Measurements from ENCODE around the gene RMDN2.

DNA sequence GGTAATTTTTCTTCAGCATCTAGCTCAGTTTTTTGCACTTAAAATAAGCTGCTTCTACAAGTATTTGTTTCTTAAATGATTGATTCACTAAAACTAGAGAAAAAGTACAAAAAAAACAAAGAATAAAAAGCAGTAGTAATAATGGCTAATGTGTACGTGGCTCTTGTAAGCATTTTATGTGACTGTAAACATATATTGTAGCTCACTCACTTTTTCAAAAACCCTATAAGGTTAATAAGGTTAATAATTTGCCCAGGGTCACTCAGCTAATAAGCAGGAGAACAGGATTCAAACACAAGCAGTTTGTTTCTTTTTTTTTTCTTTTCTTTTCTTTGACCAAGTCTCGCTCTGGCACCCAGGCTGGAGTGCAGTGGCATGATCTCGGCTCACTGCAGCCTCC, 67.5 kb downstream of the RMDN2 start:
- TF ChIP-seq, protein P1, sequence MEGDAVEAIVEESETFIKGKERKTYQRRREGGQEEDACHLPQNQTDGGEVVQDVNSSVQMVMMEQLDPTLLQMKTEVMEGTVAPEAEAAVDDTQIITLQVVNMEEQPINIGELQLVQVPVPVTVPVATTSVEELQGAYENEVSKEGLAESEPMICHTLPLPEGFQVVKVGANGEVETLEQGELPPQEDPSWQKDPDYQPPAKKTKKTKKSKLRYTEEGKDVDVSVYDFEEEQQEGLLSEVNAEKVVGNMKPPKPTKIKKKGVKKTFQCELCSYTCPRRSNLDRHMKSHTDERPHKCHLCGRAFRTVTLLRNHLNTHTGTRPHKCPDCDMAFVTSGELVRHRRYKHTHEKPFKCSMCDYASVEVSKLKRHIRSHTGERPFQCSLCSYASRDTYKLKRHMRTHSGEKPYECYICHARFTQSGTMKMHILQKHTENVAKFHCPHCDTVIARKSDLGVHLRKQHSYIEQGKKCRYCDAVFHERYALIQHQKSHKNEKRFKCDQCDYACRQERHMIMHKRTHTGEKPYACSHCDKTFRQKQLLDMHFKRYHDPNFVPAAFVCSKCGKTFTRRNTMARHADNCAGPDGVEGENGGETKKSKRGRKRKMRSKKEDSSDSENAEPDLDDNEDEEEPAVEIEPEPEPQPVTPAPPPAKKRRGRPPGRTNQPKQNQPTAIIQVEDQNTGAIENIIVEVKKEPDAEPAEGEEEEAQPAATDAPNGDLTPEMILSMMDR (IDR thresholded peaks at IDR 0.05; ENCODE audit: low read length), result no peak
- no peak for TF ChIP-seq EZH2 (IDR thresholded peaks at IDR 0.05; ENCODE audit: borderline replicate concordance, low read length)
